Esophagus muscularis mucosa (tissue), 4 donors: Measurements from ENCODE around the gene GAPDH. TPM values are rescaled to one million over a fixed set of nuclear protein-coding genes. Genes with fewer than 3 reads are reported as not detected.
"Not testable (repeated sequence)": the region's sequence is repeated elsewhere in the genome, so short reads cannot be mapped to it uniquely, and the experiment has no call there.

Experiments
- DNase-seq: peaks from one replicate; pipeline ENCODE4 v3.0.0-alpha.2; 2017; ENCODE audit errors: extremely low spot score
- H3K27ac ChIP-seq, 4 donors: fragments of 200-600 bp; sonication (generic); replicated peaks in 1 of 4; 1 replicate in 3 of 4; 2 replicates in 1 of 4; pipeline ENCODE4 v1.5.1; 2016 to 2019; ENCODE audit warnings: mild to moderate bottlenecking in 1 of 4
- H3K27me3 ChIP-seq, 4 donors: fragments of 200-600 bp; sonication (generic); one replicate each; pipeline versions ENCODE4 v1.5.1 to v1.6.0; 2016 to 2019
- H3K36me3 ChIP-seq, 4 donors: fragments of 200-600 bp; sonication (generic); one replicate each; pipeline ENCODE4 v1.5.1; 2016 to 2019
- H3K4me1 ChIP-seq, 4 donors: fragments of 200-600 bp; sonication (generic); one replicate each; pipeline ENCODE4 v1.5.1; 2016 to 2019
- H3K4me3 ChIP-seq, 4 donors: fragments of 200-600 bp; sonication (generic); 1 replicate in 2 of 4; 2 replicates in 2 of 4; pipeline ENCODE4 v1.5.1; 2016 to 2019; ENCODE audit warnings: mild to moderate bottlenecking in 4 of 4, moderate library complexity in 1 of 4
- H3K9me3 ChIP-seq, 4 donors: fragments of 200-600 bp; sonication (generic); 1 replicate in 3 of 4; 2 replicates in 1 of 4; pipeline ENCODE4 v1.5.1; 2016 to 2019
- EP300 ChIP-seq: sonication (generic); formaldehyde crosslinking; IDR thresholded peaks from one replicate; pipeline ENCODE4 v1.6.1; 2017; ENCODE audit warnings: antibody characterized with exemption
- POLR2A ChIP-seq: fragments of 450-650 bp; IDR thresholded peaks from one replicate; pipeline ENCODE4 v1.6.1; 2017; ENCODE audit warnings: antibody characterized with exemption, moderate library complexity, mild to moderate bottlenecking, low read depth
- POLR2AphosphoS5 ChIP-seq, 2 donors: sonication (generic); formaldehyde crosslinking; IDR thresholded peaks; one replicate each; pipeline ENCODE4 v1.6.1; 2017; ENCODE audit warnings: antibody characterized with exemption in 2 of 2
- WGBS: methylation state at CpG from one replicate; pipeline ENCODE4 v1.1.5; 2018; 5-methylcytosine and 5-hydroxymethylcytosine counted together
- intact Hi-C: fragments of 100-400 bp; cut with DNase I; formaldehyde crosslinking; loops from one replicate; pipeline ENCODE4 v1.15.1; 2023
- total RNA-seq, 4 donors: library from RNA; depleted of rRNA; stranded (reverse); fragments of >200 nt; gene quantifications; one replicate each; pipeline versions ENCODE4 v1.1.0 to v1.2.1, GENCODE V29; 2016
- TF ChIP-seq, protein P1 (sequence below), 3 experiments: fragments of 200-600 bp in 2 of 3; fragments of 450-650 bp in 1 of 3; sonication (generic) in 2 of 3; IDR thresholded peaks; one replicate each; pipeline ENCODE4 v1.5.1; 2017 to 2019; ENCODE audit warnings: antibody characterized with exemption in 3 of 3, mild to moderate bottlenecking in 2 of 3, moderate library complexity in 1 of 3

Gene GAPDH
- total RNA-seq, 4 donors from 2014 or later: 2,279 to 3,578 (median 2,742) TPM

DNA sequence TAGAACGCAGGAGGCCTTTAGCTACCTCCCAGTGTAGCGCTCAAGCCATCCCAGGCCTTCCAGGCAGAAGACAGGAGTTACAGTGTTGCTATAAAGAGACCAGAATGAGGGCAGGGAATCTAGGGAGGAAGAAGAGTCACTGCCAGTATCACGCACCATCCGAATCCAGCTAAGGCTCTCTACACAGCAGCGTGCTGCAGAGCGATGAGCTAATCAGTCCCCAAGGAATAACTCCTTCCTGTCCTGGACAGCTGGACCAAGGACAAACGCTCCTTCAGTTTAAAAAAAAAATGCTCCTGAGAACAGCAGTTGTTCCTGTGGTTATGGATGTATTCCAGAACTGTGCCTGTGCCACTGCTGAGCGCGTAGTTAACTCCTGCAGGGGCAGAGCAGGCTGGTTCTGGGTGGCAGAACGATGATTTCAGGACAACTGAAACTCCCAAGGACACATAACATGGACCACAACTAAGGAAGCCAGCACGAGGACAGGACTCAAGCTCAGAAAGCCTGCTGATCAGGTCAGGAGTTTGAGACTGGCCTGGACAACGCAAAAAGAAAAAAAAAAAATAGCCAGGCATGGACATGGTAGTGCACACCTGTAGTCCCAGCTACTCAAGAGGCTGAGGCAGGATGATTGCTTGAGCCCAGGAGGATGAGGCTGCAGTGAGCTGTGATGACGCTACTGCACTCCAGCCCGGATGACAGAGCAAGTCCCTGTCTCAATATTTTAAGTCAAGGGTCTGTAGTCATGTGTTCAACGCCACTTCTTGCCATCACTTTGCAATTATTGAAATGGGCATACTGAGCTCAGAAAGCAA lies 18.9 kb downstream of the GAPDH start:
- Histone ChIP-seq H3K27me3 (no peaks in the 10 kb centered on the region), H3K9me3 (no peaks in the 10 kb centered on the region), H3K4me1 (peaks cover 63 to 91% (median 86%) of the 10 kb centered on the region in 4 donors), H3K4me3 (peak overlapping the region; percentile 85 to 94 (median 88)), H3K36me3 (peaks cover 0 to 37% (median 25%) of the 10 kb centered on the region in 4 donors), H3K27ac (peak overlapping the region; percentile 93 to 96 (median 94))
- DNase-seq: no peak
- intact Hi-C loops: no loop called here
- TF ChIP-seq POLR2A: no peak
- peak; percentile 77 to 82 for TF ChIP-seq POLR2AphosphoS5 (IDR thresholded peaks at IDR 0.05)
- WGBS: 21% methylated on average over 15 of the region's 15 CpGs

DNA sequence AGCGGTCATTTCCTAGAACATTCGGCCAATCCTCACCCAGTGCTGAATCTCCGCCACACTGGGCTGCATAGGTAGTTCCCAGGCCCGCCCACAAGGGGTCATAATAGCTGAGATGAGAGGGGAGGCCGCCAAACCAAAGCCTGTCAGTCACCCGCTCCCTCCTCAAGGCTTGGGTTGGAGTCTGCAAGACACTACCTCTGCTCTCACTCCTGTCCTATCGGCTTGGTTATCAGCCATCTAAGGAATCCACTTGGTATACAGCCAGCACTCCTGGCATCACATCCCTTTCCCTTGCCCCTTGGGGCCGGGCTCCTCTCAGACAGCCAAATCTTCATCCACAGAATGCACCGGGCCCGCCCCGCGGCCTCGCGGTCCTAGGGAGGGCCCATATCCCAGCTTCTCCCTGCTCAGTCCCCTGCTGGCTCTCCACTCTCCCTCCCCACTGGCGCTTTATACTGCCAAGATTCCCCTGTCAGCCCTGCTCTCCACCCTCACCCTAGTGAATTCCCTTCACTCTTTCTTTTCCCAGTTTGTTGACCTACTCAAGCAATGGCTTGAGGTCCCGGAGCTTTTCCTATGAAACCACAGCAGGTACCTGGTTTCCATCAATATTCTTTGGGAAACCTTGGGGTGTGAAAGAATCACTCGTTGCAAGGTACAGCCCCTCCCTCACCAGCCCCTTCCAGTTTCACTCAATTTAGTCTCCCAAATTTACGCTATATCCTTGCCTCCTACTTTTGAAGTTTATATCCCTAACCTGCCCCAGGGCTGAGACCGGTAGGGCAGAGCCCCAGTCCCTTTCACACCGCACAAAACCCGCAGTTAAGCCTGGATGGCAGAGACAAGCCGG lies 20.1 kb downstream of the GAPDH start:
- Histone ChIP-seq H3K36me3 (peaks cover 2 to 37% (median 24%) of the 10 kb centered on the region in 4 donors), H3K4me3 (peak overlapping the region; percentile 85 to 94 (median 88)), H3K9me3 (no peaks in the 10 kb centered on the region), H3K27me3 (no peaks in the 10 kb centered on the region), H3K4me1 (peaks cover 57 to 81% (median 75%) of the 10 kb centered on the region in 4 donors), H3K27ac (peak overlapping the region; percentile 93 to 96 (median 94))
- TF ChIP-seq POLR2A (no peak), POLR2AphosphoS5 (IDR thresholded peaks at IDR 0.05) (peak in 1 of 2 donors; percentile 37), EP300 (no peak)
- TF ChIP-seq, protein P1, sequence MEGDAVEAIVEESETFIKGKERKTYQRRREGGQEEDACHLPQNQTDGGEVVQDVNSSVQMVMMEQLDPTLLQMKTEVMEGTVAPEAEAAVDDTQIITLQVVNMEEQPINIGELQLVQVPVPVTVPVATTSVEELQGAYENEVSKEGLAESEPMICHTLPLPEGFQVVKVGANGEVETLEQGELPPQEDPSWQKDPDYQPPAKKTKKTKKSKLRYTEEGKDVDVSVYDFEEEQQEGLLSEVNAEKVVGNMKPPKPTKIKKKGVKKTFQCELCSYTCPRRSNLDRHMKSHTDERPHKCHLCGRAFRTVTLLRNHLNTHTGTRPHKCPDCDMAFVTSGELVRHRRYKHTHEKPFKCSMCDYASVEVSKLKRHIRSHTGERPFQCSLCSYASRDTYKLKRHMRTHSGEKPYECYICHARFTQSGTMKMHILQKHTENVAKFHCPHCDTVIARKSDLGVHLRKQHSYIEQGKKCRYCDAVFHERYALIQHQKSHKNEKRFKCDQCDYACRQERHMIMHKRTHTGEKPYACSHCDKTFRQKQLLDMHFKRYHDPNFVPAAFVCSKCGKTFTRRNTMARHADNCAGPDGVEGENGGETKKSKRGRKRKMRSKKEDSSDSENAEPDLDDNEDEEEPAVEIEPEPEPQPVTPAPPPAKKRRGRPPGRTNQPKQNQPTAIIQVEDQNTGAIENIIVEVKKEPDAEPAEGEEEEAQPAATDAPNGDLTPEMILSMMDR (IDR thresholded peaks at IDR 0.05): peak; percentile 48 to 58 (median 52)
- DNase-seq: no peak
- 9% methylated on average over 22 of the region's 22 CpGs for WGBS
- intact Hi-C loops: no loop called here

DNA sequence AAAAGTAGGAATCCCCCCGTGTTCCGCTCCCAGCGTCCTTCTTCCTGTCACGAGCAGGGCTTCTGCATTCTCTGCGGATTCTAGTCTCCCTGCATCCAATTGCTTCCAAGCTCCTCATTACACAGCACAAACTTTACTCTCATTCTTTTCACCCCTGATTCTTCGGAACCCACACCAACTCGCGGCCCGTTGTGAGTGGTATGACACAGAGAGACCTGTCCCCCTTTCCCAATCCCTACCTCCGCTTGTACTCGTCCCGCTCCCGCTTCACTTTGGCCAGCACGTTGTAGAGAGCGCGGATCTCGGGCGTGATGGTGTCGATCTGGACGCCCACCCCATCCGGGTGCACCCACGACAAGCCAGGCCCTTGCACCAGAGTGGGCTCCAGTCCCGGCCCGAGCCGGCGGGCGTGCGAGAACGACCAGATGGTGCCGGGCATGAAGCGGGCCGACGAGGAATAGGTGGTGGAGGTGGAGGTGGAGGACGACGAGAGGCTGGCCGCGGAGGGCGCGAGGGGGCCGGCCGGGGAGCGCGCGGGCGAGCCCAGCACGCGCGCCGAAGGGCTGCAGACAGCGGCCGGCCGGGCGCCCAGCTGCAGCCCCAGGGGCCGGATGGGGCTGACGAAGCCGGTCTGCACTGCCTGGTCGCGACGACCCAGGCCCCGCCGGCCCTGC lies 20.8 kb downstream of the GAPDH start:
- intact Hi-C loops: no loop called here
- no peaks in the 10 kb centered on the region for H3K27me3 ChIP-seq
- H3K4me1 ChIP-seq: peaks cover 51 to 73% (median 67%) of the 10 kb centered on the region in 4 donors
- peaks cover 9 to 37% (median 24%) of the 10 kb centered on the region in 4 donors for H3K36me3 ChIP-seq
- 1% methylated on average over 29 of the region's 61 CpGs for WGBS
- peak overlapping the region; percentile 93 to 96 (median 94) for H3K27ac ChIP-seq
- H3K4me3 ChIP-seq: peak overlapping the region; percentile 85 to 94 (median 88)
- TF ChIP-seq EP300: no peak
- TF ChIP-seq, protein P1 (IDR thresholded peaks at IDR 0.05): no peak
- peak in 1 of 2 donors; percentile 26 for TF ChIP-seq POLR2AphosphoS5 (IDR thresholded peaks at IDR 0.05)
- H3K9me3 ChIP-seq: no peaks in the 10 kb centered on the region
- DNase-seq: no peak

DNA sequence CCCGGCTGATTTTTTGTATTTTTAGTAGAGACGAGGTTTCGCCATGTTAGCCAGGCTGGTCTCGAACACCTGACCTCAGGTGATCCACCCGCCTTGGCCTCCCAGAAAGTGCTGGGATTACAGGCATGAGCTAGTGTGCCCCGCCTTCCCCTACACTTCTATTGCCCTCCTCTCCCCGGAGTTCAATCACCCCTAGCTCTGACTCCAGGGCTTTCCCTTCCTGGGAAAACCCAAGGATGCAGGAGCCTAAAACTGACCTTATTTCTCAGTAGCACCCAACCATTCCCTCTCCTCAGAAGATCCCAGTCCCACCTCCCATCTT lies 22.1 kb downstream of the GAPDH start:
- H3K27me3 ChIP-seq, intact Hi-C loops, DNase-seq, H3K9me3 ChIP-seq: not testable (repeated sequence)
- Histone ChIP-seq H3K4me1 (peaks cover 38 to 60% (median 54%) of the 10 kb centered on the region in 4 donors), H3K36me3 (peaks cover 21 to 43% (median 37%) of the 10 kb centered on the region in 4 donors), H3K27ac (peak overlapping the region; percentile 93 to 96 (median 94)), H3K4me3 (peak overlapping the region; percentile 85 to 94 (median 88))
- whole genome bisulfite sequencing: 81% methylated on average over 7 of the region's 7 CpGs

DNA sequence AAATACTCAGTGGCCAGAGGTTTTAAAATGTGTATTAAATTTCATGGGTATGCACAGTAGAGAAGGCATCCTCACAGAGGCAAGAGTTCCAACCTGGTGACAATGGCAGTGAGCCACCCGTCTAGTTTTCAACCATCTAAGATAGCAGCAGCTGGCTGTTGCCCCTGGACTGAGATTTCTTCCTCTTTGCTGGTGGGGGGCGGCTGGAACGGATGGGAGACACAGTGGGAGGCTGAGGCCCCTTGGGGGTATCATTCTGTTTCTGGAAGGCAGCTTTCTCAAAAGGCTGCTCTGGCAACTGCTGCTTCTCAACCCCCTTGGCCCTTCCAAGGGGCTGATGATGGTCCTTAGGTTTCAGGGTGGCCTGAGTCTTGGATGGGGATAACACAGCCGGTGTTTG lies 22.5 kb downstream of the GAPDH start:
- H3K27me3 ChIP-seq: no peaks in the 10 kb centered on the region
- no peak for DNase-seq
- no peak overlapping the region for H3K4me3 ChIP-seq
- peak overlapping the region; percentile 93 to 96 (median 94) for H3K27ac ChIP-seq
- TF ChIP-seq POLR2AphosphoS5 (IDR thresholded peaks at IDR 0.05): no peak
- TF ChIP-seq, protein P1 (IDR thresholded peaks at IDR 0.05): no peak
- TF ChIP-seq EP300: no peak
- TF ChIP-seq POLR2A: no peak
- peaks cover 34 to 56% (median 50%) of the 10 kb centered on the region in 4 donors for H3K4me1 ChIP-seq
- H3K9me3 ChIP-seq: no peaks in the 10 kb centered on the region
- 75% methylated on average over 3 of the region's 4 CpGs for WGBS
- intact Hi-C loops: no loop called here
- H3K36me3 ChIP-seq: peaks cover 25 to 47% (median 41%) of the 10 kb centered on the region in 4 donors
